C4-2B (cell line): ENCODE measurements around the gene SIM2.

Experiments
- CTCF ChIP-seq: fragments of 450-650 bp; conservative IDR thresholded peaks from 2 replicates; pipeline ENCODE4 v1.5.1; 2017; ENCODE audit warnings: mild to moderate bottlenecking
- ZFX ChIP-seq: fragments of 450-650 bp; IDR thresholded peaks from 2 replicates; pipeline ENCODE4 v1.6.1; 2017

GRCh38 chr21:36747041-36747814, 48.3 kb downstream of the SIM2 start:
- TF ChIP-seq CTCF = no peak
- no peak for TF ChIP-seq ZFX
